Endodermal cell (in vitro differentiated cells): ENCODE measurements around the gene AQP1. TPM values are rescaled to one million over a fixed set of nuclear protein-coding genes. Genes with fewer than 3 reads are reported as not detected.

Source experiments
- DNase-seq: peaks from one replicate; pipeline ENCODE4 v3.0.0-alpha.2; 2017
- H3K27ac ChIP-seq: 2 replicates; pipeline ENCODE4 v1.5.1; 2013; ENCODE audit warnings: mild to moderate bottlenecking, low read depth, low read length, moderate library complexity
- H3K27me3 ChIP-seq: 2 replicates; pipeline ENCODE4 v1.6.1; 2013; ENCODE audit warnings: mild to moderate bottlenecking, low read length, moderate library complexity; ENCODE audit not compliant: insufficient read depth, control insufficient read depth, poor library complexity, severe bottlenecking
- H3K36me3 ChIP-seq: 2 replicates; pipeline ENCODE4 v1.7.0; 2013; ENCODE audit warnings: mild to moderate bottlenecking, low read length, moderate library complexity; ENCODE audit not compliant: control insufficient read depth, insufficient read depth
- H3K4me1 ChIP-seq: one replicate; pipeline ENCODE4 v1.7.0; 2013; ENCODE audit warnings: low read length; ENCODE audit not compliant: control insufficient read depth, insufficient read depth
- H3K4me3 ChIP-seq: 2 replicates; pipeline ENCODE4 v1.5.1; 2013; ENCODE audit warnings: mild to moderate bottlenecking, low read length, moderate library complexity
- H3K9ac ChIP-seq: 2 replicates; pipeline ENCODE4 v1.6.1; 2013; ENCODE audit warnings: mild to moderate bottlenecking, low read length, moderate library complexity; ENCODE audit not compliant: poor library complexity, severe bottlenecking; ENCODE audit errors: extremely low read depth
- H3K9me3 ChIP-seq: 2 replicates; pipeline ENCODE4 v1.6.1; 2013; ENCODE audit warnings: mild to moderate bottlenecking, low read length, moderate library complexity; ENCODE audit not compliant: control insufficient read depth
- H3K27ac Mint-ChIP-seq: 2 replicates; pipeline ENCODE4 v1.8.0; 2020; ENCODE audit warnings: mixed read lengths
- H3K27me3 Mint-ChIP-seq: 2 replicates; pipeline ENCODE4 v1.8.0; 2021; ENCODE audit warnings: mild to moderate bottlenecking, mixed read lengths; ENCODE audit not compliant: insufficient read depth
- H3K36me3 Mint-ChIP-seq: 2 replicates; pipeline ENCODE4 v1.8.0; 2020; ENCODE audit warnings: low read depth, mixed read lengths
- H3K4me1 Mint-ChIP-seq: 2 replicates; pipeline ENCODE4 v1.8.0; 2020; ENCODE audit warnings: mixed read lengths
- H3K4me3 Mint-ChIP-seq: 2 replicates; pipeline ENCODE4 v1.8.0; 2020; ENCODE audit warnings: mild to moderate bottlenecking, moderate library complexity, mixed read lengths
- H3K9me3 Mint-ChIP-seq: 2 replicates; pipeline ENCODE4 v1.8.0; 2020; ENCODE audit warnings: mild to moderate bottlenecking, mixed read lengths
- WGBS, 2 experiments: methylation state at CpG; one replicate each; pipeline versions ENCODE4 v1.1.5 to v1.1.7; 2013; ENCODE audit warnings: missing lambda C conversion rate in 2 of 2, mixed read lengths in 1 of 2; ENCODE audit not compliant: insufficient coverage in 1 of 2, insufficient read length in 1 of 2; 5-methylcytosine and 5-hydroxymethylcytosine counted together
- total RNA-seq, 2 donors: library from RNA; stranded (reverse); fragmentation: NEBNext Ultra II Directional in 1 of 2; extraction: Animal tissue kit (Norgen Biotek cat#: 25700) in 1 of 2; gene quantifications; 2 replicates in 1 of 2; 3 replicates in 1 of 2; pipeline ENCODE4 v1.2.1, GENCODE V29; 2021
- TF ChIP-seq, protein P1 (sequence below): fragments of 200-600 bp; sonication (generic); conservative IDR thresholded peaks from 2 replicates; pipeline ENCODE4 v1.5.0; 2021; ENCODE audit warnings: antibody characterized with exemption, mild to moderate bottlenecking

The AQP1 gene
- total RNA-seq, 2 donors from 2014 or later: 0.26 to 0.91 TPM

DNA sequence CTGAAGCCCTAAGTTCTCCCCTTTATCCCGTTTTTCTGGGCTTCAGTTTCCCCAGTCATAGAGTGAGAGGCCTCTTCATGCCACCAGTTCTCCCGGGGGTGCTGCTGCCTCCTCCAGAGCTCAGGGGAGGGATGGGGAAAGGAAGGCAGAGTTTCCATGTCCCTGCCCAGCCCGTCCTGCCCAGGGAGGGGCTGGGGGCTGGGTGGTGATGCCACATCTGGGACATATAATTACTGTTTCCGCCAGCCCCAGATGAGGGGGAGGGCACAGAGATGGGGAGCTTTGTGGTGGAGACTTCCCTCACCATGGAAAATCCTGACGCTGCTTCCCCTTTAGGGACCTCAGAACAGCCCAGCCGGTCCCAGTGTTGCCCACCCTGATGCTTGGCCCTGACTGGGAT lies 4.1 kb downstream of the AQP1 start:
- no peak overlapping the region for H3K4me3 Mint-ChIP-seq
- no peaks in the 10 kb centered on the region for H3K9me3 ChIP-seq
- peaks cover 11% of the 10 kb centered on the region for H3K4me1 ChIP-seq
- H3K27ac ChIP-seq: no peak overlapping the region
- no peaks in the 10 kb centered on the region for H3K9me3 Mint-ChIP-seq
- H3K27ac Mint-ChIP-seq: no peak overlapping the region
- H3K36me3 ChIP-seq: no peaks in the 10 kb centered on the region
- no peak for DNase-seq
- TF ChIP-seq, protein P1, sequence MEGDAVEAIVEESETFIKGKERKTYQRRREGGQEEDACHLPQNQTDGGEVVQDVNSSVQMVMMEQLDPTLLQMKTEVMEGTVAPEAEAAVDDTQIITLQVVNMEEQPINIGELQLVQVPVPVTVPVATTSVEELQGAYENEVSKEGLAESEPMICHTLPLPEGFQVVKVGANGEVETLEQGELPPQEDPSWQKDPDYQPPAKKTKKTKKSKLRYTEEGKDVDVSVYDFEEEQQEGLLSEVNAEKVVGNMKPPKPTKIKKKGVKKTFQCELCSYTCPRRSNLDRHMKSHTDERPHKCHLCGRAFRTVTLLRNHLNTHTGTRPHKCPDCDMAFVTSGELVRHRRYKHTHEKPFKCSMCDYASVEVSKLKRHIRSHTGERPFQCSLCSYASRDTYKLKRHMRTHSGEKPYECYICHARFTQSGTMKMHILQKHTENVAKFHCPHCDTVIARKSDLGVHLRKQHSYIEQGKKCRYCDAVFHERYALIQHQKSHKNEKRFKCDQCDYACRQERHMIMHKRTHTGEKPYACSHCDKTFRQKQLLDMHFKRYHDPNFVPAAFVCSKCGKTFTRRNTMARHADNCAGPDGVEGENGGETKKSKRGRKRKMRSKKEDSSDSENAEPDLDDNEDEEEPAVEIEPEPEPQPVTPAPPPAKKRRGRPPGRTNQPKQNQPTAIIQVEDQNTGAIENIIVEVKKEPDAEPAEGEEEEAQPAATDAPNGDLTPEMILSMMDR: no peak
- peaks cover 22% of the 10 kb centered on the region for H3K4me1 Mint-ChIP-seq
- H3K36me3 Mint-ChIP-seq: no peaks in the 10 kb centered on the region
- no peak overlapping the region for H3K4me3 ChIP-seq
- WGBS, 2 experiments: 67 to 86% methylated on average over 2 to 6 of the region's 6 CpGs
- H3K27me3 ChIP-seq: no peaks in the 10 kb centered on the region
- H3K27me3 Mint-ChIP-seq: no peaks in the 10 kb centered on the region
- no peak overlapping the region for H3K9ac ChIP-seq

DNA sequence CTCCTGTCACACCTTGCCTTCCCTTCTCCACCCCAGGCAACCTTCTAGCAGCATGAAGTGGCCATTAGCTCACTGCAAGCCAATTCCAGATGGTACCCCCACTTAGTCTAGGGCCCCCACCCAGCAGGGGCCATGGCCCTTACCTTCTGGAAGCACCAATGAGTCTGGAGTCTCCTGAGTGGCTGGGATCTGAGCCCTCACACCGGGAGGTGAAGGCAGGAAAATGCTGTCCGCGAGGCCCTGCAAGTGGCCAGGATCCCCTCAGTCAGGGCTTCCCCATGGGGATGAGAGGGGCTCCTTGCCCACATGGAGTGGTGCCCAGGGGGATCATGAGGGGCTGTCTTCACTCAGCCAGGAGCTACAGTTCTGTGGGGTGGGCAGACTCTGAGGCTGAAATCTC lies 4.6 kb downstream of the AQP1 start:
- WGBS, 2 experiments: 84% methylated on average over 3 of the region's 3 CpGs; no CpG with 5 or more reads in 1 of the 2 experiments
- no peaks in the 10 kb centered on the region for H3K36me3 ChIP-seq
- H3K4me3 Mint-ChIP-seq: no peak overlapping the region
- H3K36me3 Mint-ChIP-seq: no peaks in the 10 kb centered on the region
- no peaks in the 10 kb centered on the region for H3K27me3 ChIP-seq
- no peak overlapping the region for H3K9ac ChIP-seq
- no peaks in the 10 kb centered on the region for H3K9me3 Mint-ChIP-seq
- H3K27me3 Mint-ChIP-seq: no peaks in the 10 kb centered on the region
- TF ChIP-seq, protein P1: no peak
- no peak overlapping the region for H3K27ac ChIP-seq
- H3K4me1 Mint-ChIP-seq: peaks cover 22% of the 10 kb centered on the region
- no peaks in the 10 kb centered on the region for H3K9me3 ChIP-seq
- no peak overlapping the region for H3K4me3 ChIP-seq
- H3K4me1 ChIP-seq: peaks cover 11% of the 10 kb centered on the region
- DNase-seq: peak; percentile 41
- no peak overlapping the region for H3K27ac Mint-ChIP-seq

DNA sequence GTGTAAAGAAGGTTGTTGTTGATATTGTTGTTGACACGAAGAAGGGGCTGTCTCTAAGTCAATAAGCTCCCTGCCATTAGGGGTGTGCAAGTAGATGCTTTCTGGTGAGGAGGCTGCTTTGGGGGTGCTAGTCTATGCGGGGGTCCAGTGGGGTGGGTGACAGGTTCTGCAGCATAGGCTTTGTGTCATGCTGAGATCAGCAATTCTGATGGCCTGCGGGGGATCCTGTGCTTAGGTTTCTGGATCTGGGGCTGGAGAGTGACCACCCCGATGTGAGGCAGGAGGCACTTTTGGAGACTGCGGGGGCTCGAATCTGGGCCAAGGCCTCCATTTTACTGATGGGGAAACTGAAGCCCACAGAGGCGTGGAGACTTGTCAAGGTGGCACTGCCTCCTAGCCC lies 5.1 kb downstream of the AQP1 start:
- peaks cover 11% of the 10 kb centered on the region for H3K4me1 ChIP-seq
- Mint-ChIP-seq H3K27ac (no peak overlapping the region), H3K27me3 (no peaks in the 10 kb centered on the region), H3K4me3 (no peak overlapping the region), H3K9me3 (no peaks in the 10 kb centered on the region), H3K36me3 (no peaks in the 10 kb centered on the region), H3K4me1 (peaks cover 22% of the 10 kb centered on the region)
- 91 to 97% methylated on average over 5 to 7 of the region's 7 CpGs for whole genome bisulfite sequencing, 2 experiments
- no peak overlapping the region for H3K9ac ChIP-seq
- no peak for DNase-seq
- H3K27ac ChIP-seq: no peak overlapping the region
- TF ChIP-seq, protein P1: no peak
- no peaks in the 10 kb centered on the region for H3K36me3 ChIP-seq
- no peaks in the 10 kb centered on the region for H3K9me3 ChIP-seq
- H3K4me3 ChIP-seq: no peak overlapping the region
- H3K27me3 ChIP-seq: no peaks in the 10 kb centered on the region
